K562 (cell line): Measurements from ENCODE around the gene KCNK3.

Source experiments
- CTCF ChIP-seq, 3 experiments: IDR thresholded peaks in 2 of 3; conservative IDR thresholded peaks in 1 of 3; 2 replicates each; pipeline ENCODE4 v1.5.1; 2011 to 2012; ENCODE audit warnings: low read length in 3 of 3, mild to moderate bottlenecking in 3 of 3, control low read depth in 2 of 3, improper control_type of control experiment in 1 of 3, inconsistent platforms in 1 of 3, low read depth in 1 of 3, mixed read lengths in 1 of 3, moderate library complexity in 1 of 3; ENCODE audit not compliant: insufficient read depth in 2 of 3
- PHF20 ChIP-seq: fragments of 450-650 bp; IDR thresholded peaks from 2 replicates; pipeline ENCODE4 v1.6.1; 2018; ENCODE audit not compliant: partially characterized antibody
- ZNF146 ChIP-seq: IDR thresholded peaks from one replicate; pipeline ENCODE4 v1.6.1; 2018; ENCODE audit warnings: missing compliant biosample characterization; ENCODE audit not compliant: unreplicated experiment

DNA sequence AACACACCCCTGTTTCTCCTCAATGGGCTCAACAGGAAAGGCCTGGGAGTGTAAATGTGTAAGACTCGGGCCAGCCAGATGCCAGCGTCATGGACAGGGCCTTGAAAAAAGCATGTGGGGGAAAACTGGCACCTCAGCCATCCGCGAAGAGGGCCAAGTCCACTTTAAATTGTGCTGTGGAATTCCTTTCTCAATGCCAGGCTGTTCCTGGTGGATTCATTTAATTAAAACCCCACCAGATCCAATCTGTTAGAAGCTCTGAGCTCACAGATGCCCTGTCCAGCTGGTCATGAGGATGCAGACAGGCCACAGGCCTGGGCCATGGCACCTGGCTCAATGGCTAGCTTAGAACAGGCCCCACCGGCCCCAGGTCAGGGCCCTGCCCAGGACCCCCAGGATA is 24.8 kb downstream of the KCNK3 start:
- TF ChIP-seq ZNF146 (CRISPR knock-in tag), result no peak
- no peak for TF ChIP-seq CTCF (IDR thresholded peaks at IDR 0.05 in 2 of 3, conservative IDR thresholded peaks at IDR 0.05 in 1 of 3; ENCODE audit: insufficient read depth in 2 of 3, low read depth in 1 of 3, low read length in 3 of 3)
- no peak for TF ChIP-seq PHF20
